Measurements from ENCODE around the gene TRPV4. TPM values are rescaled to one million over a fixed set of nuclear protein-coding genes. Genes with fewer than 3 reads are reported as not detected.

The TRPV4 gene
- polyA plus RNA-seq, 1 experiment = 5.2 TPM

- ChIA-PET POLR2A (no interaction called here), CTCF (interaction anchor here (0.5 to 6.1 kb wide), 42 partner anchors 10 to 716 kb away, joined by 3 to 134 read pairs (median 5); partner anchors contain the start of genes GLTP and TRPV4)
- TF ChIP-seq CTCF (IDR thresholded peaks at IDR 0.05; ENCODE audit: low read depth, low read length) = peak; percentile 97
- no peak overlapping the region for H3K4me3 ChIP-seq (ENCODE audit: low read depth, low read length)
- H3K27ac ChIP-seq (ENCODE audit: low read depth, low read length) = no peak overlapping the region
- H3K27me3 ChIP-seq (ENCODE audit: control insufficient read depth, insufficient read depth, low read length) = no peaks in the 10 kb centered on the region
- H3K9me3 ChIP-seq (ENCODE audit: control insufficient read depth, insufficient read depth, low read length) = no peaks in the 10 kb centered on the region
- DNase-seq (ENCODE audit: low read depth, low spot score) = no peak
These were observed 28.1 kb downstream of the TRPV4 start for GRCh38 chr12:109804820-109805761.

GRCh38 chr12:109803678-109804077, 29.5 kb downstream of the TRPV4 start:
- no peak for DNase-seq (ENCODE audit: low read depth, low spot score)
- no peaks in the 10 kb centered on the region for H3K27me3 ChIP-seq (ENCODE audit: control insufficient read depth, insufficient read depth, low read length)
- H3K9me3 ChIP-seq (ENCODE audit: control insufficient read depth, insufficient read depth, low read length) = no peaks in the 10 kb centered on the region
- no peak for TF ChIP-seq CTCF (IDR thresholded peaks at IDR 0.05; ENCODE audit: low read depth, low read length)
- ChIA-PET POLR2A (no interaction called here), CTCF (interaction anchor here (0.9 to 6.1 kb wide), 7 partner anchors 8 to 75 kb away, joined by 4 to 134 read pairs (median 20); no protein-coding TSS in a partner anchor)
- H3K27ac ChIP-seq (ENCODE audit: low read depth, low read length) = no peak overlapping the region
- no peak overlapping the region for H3K4me3 ChIP-seq (ENCODE audit: low read depth, low read length)

GRCh38 chr12:109802828-109803227, 30.4 kb downstream of the TRPV4 start:
- Histone ChIP-seq H3K27ac (ENCODE audit: low read depth, low read length) (no peak overlapping the region), H3K9me3 (ENCODE audit: control insufficient read depth, insufficient read depth, low read length) (no peaks in the 10 kb centered on the region), H3K4me3 (ENCODE audit: low read depth, low read length) (no peak overlapping the region), H3K27me3 (ENCODE audit: control insufficient read depth, insufficient read depth, low read length) (no peaks in the 10 kb centered on the region)
- DNase-seq (ENCODE audit: low read depth, low spot score) = no peak
- CTCF ChIA-PET = interaction anchor here (6.1 kb wide), 1 partner anchor 42 kb away, joined by 134 read pairs; no protein-coding TSS in a partner anchor
- TF ChIP-seq CTCF (IDR thresholded peaks at IDR 0.05; ENCODE audit: low read depth, low read length) = no peak
- POLR2A ChIA-PET = no interaction called here

GRCh38 chr12:109800536-109800935, 32.7 kb downstream of the TRPV4 start:
- no peak for TF ChIP-seq CTCF (IDR thresholded peaks at IDR 0.05; ENCODE audit: low read depth, low read length)
- Histone ChIP-seq H3K27ac (ENCODE audit: low read depth, low read length) (no peak overlapping the region), H3K9me3 (ENCODE audit: control insufficient read depth, insufficient read depth, low read length) (no peaks in the 10 kb centered on the region), H3K4me3 (ENCODE audit: low read depth, low read length) (no peak overlapping the region), H3K27me3 (ENCODE audit: control insufficient read depth, insufficient read depth, low read length) (no peaks in the 10 kb centered on the region)
- no peak for DNase-seq (ENCODE audit: low read depth, low spot score)
- ChIA-PET CTCF (no interaction called here), POLR2A (no interaction called here)

GRCh38 chr12:109798691-109799090, 34.5 kb downstream of the TRPV4 start:
- no peak for DNase-seq (ENCODE audit: low read depth, low spot score)
- CTCF ChIA-PET = no interaction called here
- Histone ChIP-seq H3K4me3 (ENCODE audit: low read depth, low read length) (no peak overlapping the region), H3K27ac (ENCODE audit: low read depth, low read length) (no peak overlapping the region), H3K9me3 (ENCODE audit: control insufficient read depth, insufficient read depth, low read length) (no peaks in the 10 kb centered on the region; the same call in 1 of the 2 replicates), H3K27me3 (ENCODE audit: control insufficient read depth, insufficient read depth, low read length) (no peaks in the 10 kb centered on the region)
- TF ChIP-seq CTCF (IDR thresholded peaks at IDR 0.05; ENCODE audit: low read depth, low read length) = no peak
- POLR2A ChIA-PET = no interaction called here

Data from AG04450 (cell line).